ENCODE results near the gene DUSP10.

DNA sequence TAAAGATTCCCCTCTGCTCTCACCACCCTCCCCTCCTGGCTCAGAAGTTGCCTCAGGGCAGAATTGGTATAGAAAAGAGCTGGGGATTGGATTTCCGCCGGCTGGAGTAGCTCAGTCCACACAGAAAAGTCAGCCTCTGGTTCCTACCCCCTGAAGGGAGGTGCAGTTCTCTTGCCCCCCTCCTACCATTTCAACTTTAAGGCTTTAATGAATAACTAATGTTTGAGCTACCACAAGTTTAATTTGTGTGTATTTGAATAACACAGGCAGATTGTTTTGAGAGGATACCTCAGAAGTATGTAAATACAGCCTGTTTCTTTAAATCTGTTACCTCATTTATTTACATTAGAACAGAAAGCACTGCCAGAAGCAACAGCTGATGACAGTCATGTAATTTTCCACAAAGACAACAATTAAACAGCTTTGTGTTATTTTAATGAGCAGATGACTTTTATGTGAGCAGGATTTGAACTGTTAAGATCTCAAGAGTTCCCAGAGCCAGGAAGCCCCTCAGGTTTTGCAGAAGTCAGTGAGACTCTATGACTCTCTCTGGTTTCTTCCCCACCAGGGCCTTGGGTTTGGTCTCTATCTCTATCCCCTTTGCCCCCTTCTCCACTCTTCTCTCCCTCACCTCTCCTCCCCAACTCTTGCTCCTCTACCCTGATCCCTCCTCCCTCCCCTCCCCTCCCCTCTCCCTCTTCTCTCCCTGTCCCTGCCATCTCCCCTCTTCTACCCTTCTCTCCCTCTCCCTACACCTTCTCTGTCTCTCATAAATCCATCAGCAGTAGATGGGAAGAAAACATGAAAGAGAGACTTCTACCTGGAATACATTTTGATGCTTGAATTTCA, 26.3 kb downstream of the DUSP10 start:
- TF ChIP-seq, protein P1, sequence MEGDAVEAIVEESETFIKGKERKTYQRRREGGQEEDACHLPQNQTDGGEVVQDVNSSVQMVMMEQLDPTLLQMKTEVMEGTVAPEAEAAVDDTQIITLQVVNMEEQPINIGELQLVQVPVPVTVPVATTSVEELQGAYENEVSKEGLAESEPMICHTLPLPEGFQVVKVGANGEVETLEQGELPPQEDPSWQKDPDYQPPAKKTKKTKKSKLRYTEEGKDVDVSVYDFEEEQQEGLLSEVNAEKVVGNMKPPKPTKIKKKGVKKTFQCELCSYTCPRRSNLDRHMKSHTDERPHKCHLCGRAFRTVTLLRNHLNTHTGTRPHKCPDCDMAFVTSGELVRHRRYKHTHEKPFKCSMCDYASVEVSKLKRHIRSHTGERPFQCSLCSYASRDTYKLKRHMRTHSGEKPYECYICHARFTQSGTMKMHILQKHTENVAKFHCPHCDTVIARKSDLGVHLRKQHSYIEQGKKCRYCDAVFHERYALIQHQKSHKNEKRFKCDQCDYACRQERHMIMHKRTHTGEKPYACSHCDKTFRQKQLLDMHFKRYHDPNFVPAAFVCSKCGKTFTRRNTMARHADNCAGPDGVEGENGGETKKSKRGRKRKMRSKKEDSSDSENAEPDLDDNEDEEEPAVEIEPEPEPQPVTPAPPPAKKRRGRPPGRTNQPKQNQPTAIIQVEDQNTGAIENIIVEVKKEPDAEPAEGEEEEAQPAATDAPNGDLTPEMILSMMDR (IDR thresholded peaks at IDR 0.05) = no peak
- TF ChIP-seq POLR2A (IDR thresholded peaks at IDR 0.05) (no peak), POLR2AphosphoS5 (IDR thresholded peaks at IDR 0.05) (peak in 3 of 4 donors; percentile 13 to 38 (median 23))
